BLaER1 (cell line): Measurements from ENCODE around the gene CCDC88C.

Experiments used
- H3K27ac ChIP-seq: shearing (Covaris generic); formaldehyde crosslinking; 2 replicates; pipeline ENCODE4 v1.8.1; 2022
- H3K27me3 ChIP-seq: shearing (Covaris generic); formaldehyde crosslinking; 2 replicates; pipeline ENCODE4 v1.8.1; 2022
- H3K36me3 ChIP-seq: shearing (Covaris generic); formaldehyde crosslinking; 2 replicates; pipeline ENCODE4 v1.8.1; 2022
- H3K4me1 ChIP-seq: shearing (Covaris generic); formaldehyde crosslinking; 2 replicates; pipeline ENCODE4 v1.8.1; 2022
- H3K4me2 ChIP-seq: shearing (Covaris generic); formaldehyde crosslinking; 2 replicates; pipeline ENCODE4 v1.8.1; 2022
- H3K4me3 ChIP-seq: shearing (Covaris generic); formaldehyde crosslinking; 2 replicates; pipeline ENCODE4 v1.8.1; 2022
- H3K9ac ChIP-seq: shearing (Covaris generic); formaldehyde crosslinking; 2 replicates; pipeline ENCODE4 v1.8.1; 2022
- H3K9me3 ChIP-seq: shearing (Covaris generic); formaldehyde crosslinking; 2 replicates; pipeline ENCODE4 v1.8.1; 2022
- H4K20me1 ChIP-seq: shearing (Covaris generic); formaldehyde crosslinking; 2 replicates; pipeline ENCODE4 v1.8.1; 2022
- Cebpa-rat ChIP-seq: shearing (Covaris generic); IDR thresholded peaks from 2 replicates; pipeline ENCODE4 v1.8.1; 2022

The CCDC88C gene

DNA sequence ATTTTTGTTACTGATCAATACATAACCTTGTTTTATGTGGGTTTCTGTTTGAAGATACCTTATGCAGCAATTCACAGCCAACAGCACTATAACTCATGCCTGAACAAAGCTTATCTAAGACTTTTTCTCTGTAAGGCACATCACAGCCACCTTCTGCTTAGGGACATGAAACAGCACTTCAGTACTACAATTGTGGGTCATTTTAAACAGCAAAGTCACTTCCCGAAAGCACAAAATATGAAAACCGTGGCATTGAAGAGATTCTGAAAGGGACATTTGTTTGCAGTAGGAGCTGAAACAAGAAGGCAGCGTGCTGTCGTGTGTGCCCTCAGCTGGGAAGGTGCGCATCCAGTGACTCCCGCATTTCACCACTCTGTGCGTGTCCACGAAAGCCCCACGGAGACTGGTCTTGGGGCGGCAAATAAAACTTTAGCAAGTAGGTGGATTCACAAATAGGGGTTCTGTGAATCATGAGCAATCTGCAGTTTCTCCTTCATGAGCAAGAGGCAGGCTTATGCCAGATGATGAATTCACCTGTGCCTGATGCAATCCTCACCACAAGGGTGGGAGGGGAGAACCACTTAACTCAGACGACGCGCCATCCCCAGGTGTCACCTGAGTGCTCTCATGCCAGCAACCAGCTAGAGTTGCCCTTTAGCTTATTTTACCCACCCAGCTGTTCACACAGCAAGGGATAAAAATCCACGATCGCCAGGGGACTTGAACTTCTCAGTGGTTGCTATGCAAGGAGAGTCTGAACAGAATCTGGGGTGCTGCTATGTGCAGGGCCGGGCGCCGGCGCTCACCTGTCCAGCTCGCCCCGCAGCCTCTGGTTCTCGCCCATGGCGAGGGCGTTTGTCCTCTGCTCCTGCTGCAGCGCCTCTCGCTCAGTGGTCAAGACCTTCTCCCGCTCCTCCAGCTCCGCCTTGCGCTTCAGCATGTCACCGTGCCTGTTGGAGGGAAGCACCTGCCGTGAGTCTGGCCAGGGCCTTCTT, 118.2 kb downstream of the CCDC88C start:
- Histone ChIP-seq H3K27ac (no peak overlapping the region), H3K9ac (no peak overlapping the region), H3K36me3 (peaks cover 98% of the 10 kb centered on the region), H3K4me1 (peaks cover 7% of the 10 kb centered on the region; the same call in 1 of the 2 replicates), H3K4me2 (no peak overlapping the region), H3K9me3 (no peaks in the 10 kb centered on the region), H3K27me3 (no peaks in the 10 kb centered on the region), H4K20me1 (peaks cover 42% of the 10 kb centered on the region), H3K4me3 (no peak overlapping the region)
- no peak for TF ChIP-seq Cebpa-rat

DNA sequence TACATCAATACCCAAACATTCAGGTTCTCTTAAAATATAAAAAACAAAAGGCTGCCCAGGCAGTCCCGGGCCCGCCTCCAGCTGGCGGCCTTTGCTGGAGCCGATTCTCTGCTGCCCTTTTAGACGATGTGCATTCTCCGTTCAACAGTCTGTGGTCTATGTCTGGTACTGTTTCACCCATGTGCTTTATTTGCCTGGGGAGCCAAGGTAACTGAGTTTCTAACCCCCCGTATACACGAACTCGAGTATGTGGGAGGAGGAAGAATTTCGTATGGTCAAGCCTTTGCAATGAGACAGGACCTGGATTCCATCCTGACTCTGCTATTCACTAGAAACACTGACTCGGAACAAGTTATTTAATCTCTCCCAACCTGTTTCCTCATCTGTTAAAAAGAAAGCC, 119.0 kb downstream of the CCDC88C start:
- H3K4me1 ChIP-seq: peaks cover 7% of the 10 kb centered on the region; the same call in 1 of the 2 replicates
- H3K9ac ChIP-seq: no peak overlapping the region
- H3K36me3 ChIP-seq: peaks cover 98% of the 10 kb centered on the region

DNA sequence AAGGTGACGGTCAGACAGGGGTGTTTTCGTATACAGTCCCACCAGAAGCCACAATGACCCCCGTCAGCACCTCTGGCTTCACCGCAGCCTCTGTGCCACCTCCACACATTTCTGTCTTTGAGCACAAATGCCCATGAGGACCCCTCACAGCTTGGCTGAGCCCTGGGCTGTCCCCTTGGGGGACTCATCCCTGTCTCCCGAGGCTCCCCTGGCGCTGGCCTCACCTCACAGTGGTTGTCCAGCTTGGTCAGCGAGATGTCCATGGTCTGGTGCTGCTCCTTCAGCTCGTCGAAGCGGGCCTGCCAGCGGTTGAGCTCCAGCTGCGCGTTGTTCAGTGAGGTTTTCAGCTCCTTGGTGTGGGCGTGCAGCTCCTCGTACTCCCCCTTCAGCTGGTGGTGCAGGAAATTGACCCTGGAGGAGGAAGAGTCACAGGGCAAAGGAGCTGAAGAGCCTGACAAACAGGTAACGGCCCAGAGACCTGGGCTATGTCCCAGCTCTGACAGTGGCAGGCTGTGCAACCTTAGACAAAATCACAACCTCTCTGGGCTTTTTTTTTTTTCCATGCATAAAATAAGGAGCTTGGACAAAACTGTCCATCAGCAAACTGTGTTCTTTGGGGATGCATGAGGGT, 120.4 kb downstream of the CCDC88C start:
- H3K27me3 ChIP-seq: no peaks in the 10 kb centered on the region
- no peak for TF ChIP-seq Cebpa-rat
- no peaks in the 10 kb centered on the region for H3K9me3 ChIP-seq
- peaks cover 100% of the 10 kb centered on the region for H3K36me3 ChIP-seq
- peaks cover 35% of the 10 kb centered on the region for H4K20me1 ChIP-seq
- no peak overlapping the region for H3K4me2 ChIP-seq
- H3K27ac ChIP-seq: no peak overlapping the region
- no peak overlapping the region for H3K9ac ChIP-seq
- H3K4me3 ChIP-seq: no peak overlapping the region
- no peaks in the 10 kb centered on the region for H3K4me1 ChIP-seq

More for the DNA sequence above, 119.0 kb downstream of the CCDC88C start:
- Histone ChIP-seq H3K27ac (no peak overlapping the region), H3K4me3 (no peak overlapping the region), H3K9me3 (no peaks in the 10 kb centered on the region), H4K20me1 (peaks cover 34% of the 10 kb centered on the region), H3K27me3 (no peaks in the 10 kb centered on the region), H3K4me2 (no peak overlapping the region)
- no peak for TF ChIP-seq Cebpa-rat

DNA sequence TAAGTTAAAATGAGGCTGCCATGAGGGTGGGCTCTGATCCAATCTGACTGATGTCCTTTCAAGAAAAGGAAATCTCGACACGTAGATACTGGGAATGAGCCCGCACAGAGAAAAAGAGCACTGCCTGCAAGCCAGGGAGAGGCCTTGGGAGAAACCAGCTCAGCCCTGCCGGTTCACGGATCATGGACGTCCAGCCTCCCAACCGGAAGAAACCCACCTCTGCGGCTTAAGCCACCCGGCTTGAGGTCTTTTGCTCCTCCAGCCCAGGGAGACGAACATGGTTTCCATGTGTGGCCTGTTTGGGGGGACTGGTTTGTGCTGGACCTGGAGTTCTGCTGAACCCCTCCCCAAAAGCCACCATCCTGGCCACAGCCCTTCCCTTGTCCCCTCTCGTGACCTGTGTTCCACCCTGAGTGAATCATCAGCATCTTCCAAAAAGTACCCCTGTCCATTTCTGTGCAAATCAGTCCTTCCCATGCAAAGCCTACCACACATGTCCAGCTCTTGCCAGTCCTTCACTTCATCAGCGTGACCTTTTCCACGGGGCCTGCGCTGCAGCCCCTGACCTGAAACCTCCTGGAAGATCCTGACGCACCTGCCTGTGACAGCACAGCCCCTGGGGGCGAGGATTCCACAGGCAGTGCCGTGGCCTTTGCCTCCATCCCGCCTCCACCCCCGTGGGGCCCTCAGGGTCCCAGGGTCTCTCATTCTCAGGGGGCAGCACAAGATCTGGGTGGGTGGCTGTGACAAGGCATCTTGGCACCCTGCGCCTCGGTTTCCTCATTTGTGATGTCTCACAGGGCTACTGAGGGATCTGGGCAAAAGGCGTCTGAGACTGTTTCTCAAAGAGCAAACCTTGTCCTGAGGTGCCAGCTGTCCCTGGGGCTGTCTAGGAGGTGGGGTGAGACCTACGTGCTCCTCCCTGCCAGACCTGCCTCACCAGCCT, 121.5 kb downstream of the CCDC88C start:
- Histone ChIP-seq H3K4me2 (no peak overlapping the region), H3K27ac (no peak overlapping the region), H3K4me3 (no peak overlapping the region), H3K9ac (no peak overlapping the region), H3K36me3 (peaks cover 100% of the 10 kb centered on the region), H3K27me3 (no peaks in the 10 kb centered on the region), H4K20me1 (peaks cover 40% of the 10 kb centered on the region), H3K4me1 (no peaks in the 10 kb centered on the region), H3K9me3 (no peaks in the 10 kb centered on the region)
- TF ChIP-seq Cebpa-rat: no peak

DNA sequence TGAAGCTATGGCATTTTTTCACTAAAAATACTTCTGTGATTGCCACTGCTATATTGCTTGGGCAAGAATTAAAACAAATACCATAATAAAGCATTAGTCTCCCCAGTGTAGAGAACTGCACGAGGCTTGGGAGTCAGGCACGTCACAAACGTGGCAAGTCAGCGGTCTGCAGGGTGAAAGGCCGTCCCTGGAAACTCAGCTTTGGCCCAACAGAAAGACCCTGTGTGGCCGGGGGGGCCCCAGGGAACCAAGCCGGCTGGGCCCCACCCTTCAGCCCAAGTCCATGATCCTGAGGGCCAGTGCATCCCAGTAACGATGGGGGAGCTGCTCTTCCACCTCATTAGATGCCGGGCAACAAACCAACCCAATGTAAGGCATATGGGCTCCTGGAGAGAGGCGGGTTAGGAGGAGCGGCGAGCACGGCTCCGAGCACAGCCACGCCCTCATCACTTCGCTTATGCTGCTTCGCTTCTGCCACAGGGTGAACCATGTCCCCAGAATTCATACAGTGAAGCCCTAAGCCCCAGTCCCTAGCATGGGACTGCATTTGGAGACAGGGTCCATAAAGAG, 122.3 kb downstream of the CCDC88C start:
- Histone ChIP-seq H3K9me3 (no peaks in the 10 kb centered on the region), H3K4me2 (no peak overlapping the region), H3K36me3 (peaks cover 100% of the 10 kb centered on the region), H4K20me1 (peaks cover 48% of the 10 kb centered on the region), H3K4me1 (no peaks in the 10 kb centered on the region), H3K9ac (no peak overlapping the region), H3K27me3 (no peaks in the 10 kb centered on the region), H3K4me3 (no peak overlapping the region), H3K27ac (no peak overlapping the region)
- no peak for TF ChIP-seq Cebpa-rat

DNA sequence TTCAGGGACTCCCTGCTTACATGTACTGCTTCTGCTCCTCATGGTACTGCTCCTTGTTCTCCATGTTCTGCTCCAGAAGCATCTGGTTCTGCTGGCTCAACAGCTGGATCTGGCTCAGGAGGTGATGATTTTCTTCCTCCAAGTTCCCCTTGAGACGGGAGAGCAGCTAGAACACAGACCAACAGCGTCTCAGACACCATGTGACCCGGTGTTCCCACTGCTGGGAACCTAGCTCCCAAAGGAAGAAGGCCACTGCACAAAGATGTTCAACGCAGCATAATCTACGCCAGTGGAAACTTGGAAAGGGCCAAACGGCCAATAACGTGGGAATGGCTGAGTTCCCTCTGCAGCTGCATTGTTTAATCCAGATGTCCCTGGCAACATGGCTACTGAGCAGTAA, 123.5 kb downstream of the CCDC88C start:
- Histone ChIP-seq H3K36me3 (peaks cover 100% of the 10 kb centered on the region), H3K4me3 (no peak overlapping the region), H3K9me3 (no peaks in the 10 kb centered on the region), H3K4me2 (no peak overlapping the region), H3K27ac (no peak overlapping the region), H3K27me3 (no peaks in the 10 kb centered on the region), H3K4me1 (peaks cover 7% of the 10 kb centered on the region), H3K9ac (no peak overlapping the region), H4K20me1 (peaks cover 50% of the 10 kb centered on the region)
- no peak for TF ChIP-seq Cebpa-rat

DNA sequence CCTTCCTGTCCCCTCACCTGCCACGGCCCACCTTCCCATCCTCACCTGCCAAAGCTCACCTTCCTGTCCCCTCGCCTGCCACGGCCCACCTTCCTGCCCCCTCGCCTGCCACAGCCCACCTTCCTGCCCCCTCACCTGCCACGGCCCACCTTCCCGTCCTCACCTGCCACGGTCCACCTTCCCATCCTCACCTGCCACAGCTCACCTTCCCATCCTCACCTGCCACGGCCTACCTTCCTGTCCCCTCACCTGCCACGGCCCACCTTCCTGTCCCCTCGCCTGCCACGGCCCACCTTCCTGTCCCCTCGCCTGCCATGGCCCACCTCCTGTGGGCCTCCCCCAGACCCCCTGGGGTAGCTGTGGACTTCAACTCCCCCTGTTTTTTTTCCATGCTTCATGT, 124.3 kb downstream of the CCDC88C start:
- H3K4me2 ChIP-seq: no peak overlapping the region
- no peaks in the 10 kb centered on the region for H3K9me3 ChIP-seq
- H3K27ac ChIP-seq: no peak overlapping the region
- H3K27me3 ChIP-seq: no peaks in the 10 kb centered on the region
- H3K9ac ChIP-seq: no peak overlapping the region
- H4K20me1 ChIP-seq: peaks cover 51% of the 10 kb centered on the region
- H3K36me3 ChIP-seq: peaks cover 100% of the 10 kb centered on the region
- no peak overlapping the region for H3K4me3 ChIP-seq
- TF ChIP-seq Cebpa-rat: no peak
- H3K4me1 ChIP-seq: peaks cover 11% of the 10 kb centered on the region

DNA sequence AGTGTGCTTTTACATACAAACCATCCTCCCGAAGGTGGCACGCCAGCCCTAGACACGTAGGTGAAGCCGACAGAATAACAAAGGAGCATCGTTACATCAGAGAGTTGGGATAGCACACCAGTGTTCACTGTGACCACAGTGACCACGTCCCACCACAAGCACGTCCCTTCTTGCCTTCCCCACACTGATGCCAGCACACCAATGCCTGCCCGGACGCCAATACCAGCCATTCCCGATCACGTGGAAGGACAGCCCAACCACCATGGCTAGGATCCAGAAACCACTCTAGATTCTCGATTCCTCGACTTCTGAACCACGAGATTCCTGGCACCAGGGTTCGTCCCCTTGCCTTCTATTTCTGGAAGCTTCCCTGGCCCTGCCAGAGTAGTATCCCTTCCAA, 125.1 kb downstream of the CCDC88C start:
- no peak overlapping the region for H3K27ac ChIP-seq
- H3K9ac ChIP-seq: no peak overlapping the region
- peaks cover 11% of the 10 kb centered on the region for H3K4me1 ChIP-seq
- H3K4me3 ChIP-seq: no peak overlapping the region
- H3K4me2 ChIP-seq: no peak overlapping the region
- peaks cover 100% of the 10 kb centered on the region for H3K36me3 ChIP-seq
- H4K20me1 ChIP-seq: peaks cover 51% of the 10 kb centered on the region
- TF ChIP-seq Cebpa-rat: no peak
- no peaks in the 10 kb centered on the region for H3K27me3 ChIP-seq
- no peaks in the 10 kb centered on the region for H3K9me3 ChIP-seq

DNA sequence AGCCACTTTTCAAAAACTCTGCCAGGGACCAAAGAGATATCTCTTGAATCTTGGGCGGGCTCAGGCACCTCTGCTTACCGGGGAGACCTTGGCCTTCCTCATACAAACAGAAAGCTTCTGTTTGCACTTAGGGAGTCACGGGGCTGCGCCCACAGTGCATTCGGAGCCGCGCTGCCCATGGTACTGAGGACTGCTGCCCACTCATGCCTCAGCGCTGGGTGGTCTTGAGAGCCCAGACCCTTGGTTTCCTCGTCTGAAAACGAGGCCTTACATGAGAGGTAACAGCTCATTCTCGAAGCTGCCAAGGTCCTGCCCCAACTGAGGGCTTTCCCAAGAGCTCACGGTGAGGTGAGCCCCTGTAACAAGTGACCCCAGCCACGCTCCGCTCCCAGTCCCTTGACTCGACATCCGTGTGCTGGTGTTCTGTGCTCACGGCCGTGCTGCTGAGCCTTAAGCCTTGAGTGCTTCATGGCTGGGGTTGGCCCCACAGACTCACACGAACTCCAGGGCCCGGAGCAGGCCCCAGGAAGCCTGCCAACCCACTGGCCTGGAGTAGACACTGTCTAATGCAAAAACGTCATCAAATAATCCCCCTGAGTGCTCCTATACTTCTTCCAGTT, 125.7 kb downstream of the CCDC88C start:
- Histone ChIP-seq H4K20me1 (peaks cover 46% of the 10 kb centered on the region), H3K36me3 (peaks cover 100% of the 10 kb centered on the region), H3K9ac (no peak overlapping the region), H3K4me2 (no peak overlapping the region), H3K27me3 (no peaks in the 10 kb centered on the region), H3K27ac (no peak overlapping the region), H3K9me3 (no peaks in the 10 kb centered on the region), H3K4me1 (peaks cover 11% of the 10 kb centered on the region), H3K4me3 (no peak overlapping the region)
- no peak for TF ChIP-seq Cebpa-rat
